COR-L47 (cell line): ENCODE measurements around the gene PTPRK.

Experiments used
- DNase-seq: peaks from one replicate; lab custom pipeline; 2025; lab: John Stamatoyannopoulos, UW

PTPRK gene

DNA sequence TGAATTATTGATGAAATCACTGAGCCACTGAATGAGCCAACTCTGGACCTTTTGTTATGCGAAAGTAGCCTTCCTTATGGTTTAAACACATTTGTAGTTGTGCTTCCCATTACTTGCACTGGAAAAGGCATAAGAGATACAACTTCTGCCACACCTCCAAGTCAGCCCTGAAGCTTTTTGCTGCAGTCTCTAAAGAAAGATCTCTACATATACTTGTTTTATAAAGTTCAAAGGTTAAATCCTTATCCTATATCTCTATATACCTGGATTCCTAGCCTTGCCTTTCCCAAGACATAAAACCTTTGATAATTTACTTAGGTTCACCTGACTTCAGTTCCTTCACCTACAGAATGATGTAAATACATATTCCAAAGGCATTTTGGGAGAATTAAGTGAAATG, 132.0 kb downstream of the PTPRK start:
- no peak for DNase-seq

DNA sequence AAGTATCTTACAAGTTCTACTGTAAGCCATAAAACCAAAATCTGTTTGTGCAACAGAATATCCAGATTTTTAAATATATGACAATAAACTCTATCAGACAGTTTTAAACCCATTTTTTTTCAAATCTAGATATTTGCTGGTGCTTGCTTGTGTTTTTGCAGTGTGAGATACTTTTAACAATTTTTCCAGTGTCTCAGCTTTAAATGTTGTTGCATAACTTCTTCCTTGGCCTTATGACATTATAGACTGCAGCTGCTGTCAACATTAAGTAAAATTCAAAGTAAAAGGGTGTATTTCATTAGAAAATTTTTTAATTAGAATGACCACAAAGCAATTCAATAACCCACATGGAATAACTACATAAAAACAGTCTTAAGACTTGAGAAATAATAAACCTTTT, 139.5 kb downstream of the PTPRK start:
- no peak for DNase-seq

DNA sequence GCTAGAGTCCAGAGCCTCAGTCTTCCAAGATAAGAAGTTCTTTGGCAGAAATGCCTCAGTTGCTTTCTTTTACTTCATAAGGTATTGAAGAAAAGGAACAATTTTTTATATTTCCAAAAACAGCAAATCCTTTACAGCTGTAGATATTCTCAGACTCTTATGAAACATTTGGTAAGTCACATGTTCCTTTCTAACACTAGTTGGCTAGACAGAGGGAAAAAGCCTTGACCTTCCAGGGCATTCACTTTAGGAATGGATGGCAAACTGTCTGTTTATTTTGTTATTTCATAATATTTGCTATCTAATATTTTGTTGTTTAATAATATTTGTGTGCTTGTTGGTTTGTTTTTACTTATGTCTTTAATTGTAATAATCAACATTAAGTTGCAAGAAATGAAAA, 140.8 kb downstream of the PTPRK start:
- no peak for DNase-seq

DNA sequence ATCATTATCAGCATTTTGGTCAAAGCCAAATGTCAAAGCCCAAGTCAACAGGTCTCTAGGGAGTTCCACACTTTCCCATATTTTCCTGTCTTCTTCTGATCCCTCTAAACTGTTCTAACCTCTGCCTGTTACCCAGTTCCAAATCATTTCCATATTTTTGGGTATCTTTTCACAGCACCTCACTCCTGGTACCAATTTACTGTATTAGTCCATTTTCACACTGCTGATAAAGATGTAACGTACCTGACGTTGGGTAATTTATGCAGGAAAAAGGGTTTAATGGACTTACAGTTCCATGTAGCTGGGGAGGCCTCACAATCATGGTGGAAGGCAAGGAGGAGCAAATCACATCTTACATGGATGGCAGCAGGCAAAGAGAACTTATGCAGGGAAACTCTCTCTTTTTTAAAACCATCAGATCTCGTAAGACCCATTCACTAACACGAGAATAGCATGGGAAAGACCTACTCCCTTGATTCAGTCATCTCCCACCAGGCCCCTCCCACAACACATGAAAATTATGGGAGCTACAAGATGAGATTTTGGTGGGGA, 143.4 kb downstream of the PTPRK start:
- no peak for DNase-seq

DNA sequence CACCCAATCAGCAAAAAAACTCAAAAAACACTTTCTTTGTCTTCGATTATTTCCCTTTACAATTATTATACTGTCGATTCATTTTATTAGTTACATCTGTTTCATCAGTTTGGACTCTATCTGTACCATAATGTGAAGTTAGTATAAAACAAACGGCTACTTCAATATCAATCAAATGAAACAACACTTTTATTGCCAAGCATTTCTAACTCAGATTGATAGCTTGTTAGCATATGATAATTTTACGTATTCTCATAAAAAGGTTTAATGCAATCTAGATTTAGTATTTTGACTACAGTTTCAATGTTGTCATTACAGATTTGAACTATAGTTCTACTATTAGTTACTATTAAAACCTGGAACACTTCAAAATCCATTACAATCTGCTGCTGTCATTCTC, 149.3 kb downstream of the PTPRK start:
- no peak for DNase-seq

DNA sequence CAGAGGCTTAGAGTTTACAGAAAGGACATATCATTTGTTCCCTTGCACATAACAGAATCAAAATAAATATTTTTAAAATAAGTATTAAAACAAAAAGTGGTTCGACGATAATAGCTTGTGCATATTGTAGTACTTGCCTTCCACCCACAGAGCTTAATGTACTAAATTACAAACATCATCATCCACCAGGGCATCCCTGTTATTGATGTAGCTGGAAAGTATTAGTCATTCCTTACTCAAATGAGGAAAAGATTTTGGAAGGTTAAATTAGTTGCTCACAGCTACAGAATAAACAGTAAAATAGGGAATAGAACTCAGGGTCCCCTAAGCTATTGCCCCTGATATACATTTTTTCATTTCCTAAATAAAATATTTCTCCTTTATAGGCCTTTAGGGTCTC, 150.3 kb downstream of the PTPRK start:
- DNase-seq = no peak

DNA sequence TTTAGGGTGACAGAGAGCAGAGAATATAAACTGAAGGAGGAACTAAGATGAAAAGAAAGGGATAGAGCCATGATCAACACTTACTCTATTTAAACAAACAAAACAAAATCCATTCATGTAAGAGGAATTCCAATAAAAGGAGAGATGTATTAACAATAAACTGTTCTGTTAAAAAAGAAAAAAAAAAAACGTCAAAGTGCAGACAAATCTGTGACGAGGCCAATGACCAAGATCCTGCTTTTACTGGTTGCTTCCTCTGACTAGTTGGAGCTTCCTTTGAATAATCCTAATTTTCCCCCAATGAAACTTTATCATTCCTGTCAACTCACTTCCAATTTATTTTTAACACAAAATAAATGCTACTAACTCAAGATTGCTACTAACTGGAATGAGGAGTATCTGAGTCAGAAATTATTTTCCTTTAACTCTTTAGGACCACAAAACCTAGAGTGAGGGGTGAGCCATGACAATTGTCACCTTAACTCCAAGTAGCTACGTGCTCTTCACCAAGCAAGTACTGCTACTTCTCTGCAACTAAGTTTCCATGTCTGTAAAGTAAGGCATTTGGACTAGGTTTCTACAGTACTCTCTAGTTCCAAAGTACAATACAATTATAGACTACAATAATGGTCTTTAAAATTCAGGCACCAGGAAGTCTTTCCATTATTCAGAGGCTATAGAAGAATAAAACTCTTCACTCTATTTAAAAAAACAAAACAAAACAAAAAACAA, 152.0 kb downstream of the PTPRK start:
- no peak for DNase-seq

DNA sequence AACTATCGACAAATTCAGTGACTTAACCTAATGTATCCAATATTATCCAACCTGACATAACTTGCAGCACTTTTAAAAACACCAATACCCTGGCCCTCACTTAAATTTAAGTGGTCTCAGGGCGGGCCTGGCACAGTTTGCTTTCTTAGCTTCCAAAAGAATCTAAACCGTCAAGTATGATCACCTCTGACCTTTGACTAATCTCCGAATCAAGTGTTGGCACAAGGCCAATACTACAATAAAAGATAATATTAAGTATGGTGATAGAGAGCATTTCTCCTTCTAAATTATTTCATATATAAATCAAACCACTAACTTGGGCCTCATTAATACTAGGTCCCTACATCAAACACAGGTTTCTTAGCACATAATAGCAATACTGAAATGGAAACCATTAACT, 153.0 kb downstream of the PTPRK start:
- DNase-seq = no peak

DNA sequence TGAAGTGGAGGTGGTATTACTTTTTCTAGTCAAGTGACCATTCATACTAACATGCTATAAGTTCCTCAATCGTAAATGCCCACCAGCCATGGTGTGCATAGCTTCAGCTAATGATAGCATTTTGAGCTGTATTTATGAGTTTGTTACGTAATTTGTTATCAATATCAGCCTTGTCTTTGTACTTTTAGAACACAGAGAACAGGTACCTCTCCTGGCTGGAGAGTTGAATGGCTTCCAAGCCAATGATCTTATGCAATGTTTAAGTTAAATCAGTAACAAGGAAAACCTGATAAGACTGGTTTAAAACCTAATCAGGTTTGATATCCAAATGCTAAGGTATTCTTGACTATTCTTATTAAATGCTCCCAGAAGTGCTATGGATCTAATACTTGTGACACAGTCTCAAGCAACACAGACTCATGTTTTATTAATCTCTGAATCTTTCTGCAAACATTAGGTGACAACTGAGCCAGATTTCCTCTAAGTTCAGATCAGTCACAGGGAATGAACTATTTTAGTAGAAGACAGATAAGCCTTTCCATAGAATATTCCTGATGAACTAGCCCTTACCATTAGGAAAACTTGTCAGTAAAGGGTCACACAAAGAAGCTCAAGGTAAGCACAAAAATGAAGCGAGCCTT, 154.8 kb downstream of the PTPRK start:
- DNase-seq = no peak

DNA sequence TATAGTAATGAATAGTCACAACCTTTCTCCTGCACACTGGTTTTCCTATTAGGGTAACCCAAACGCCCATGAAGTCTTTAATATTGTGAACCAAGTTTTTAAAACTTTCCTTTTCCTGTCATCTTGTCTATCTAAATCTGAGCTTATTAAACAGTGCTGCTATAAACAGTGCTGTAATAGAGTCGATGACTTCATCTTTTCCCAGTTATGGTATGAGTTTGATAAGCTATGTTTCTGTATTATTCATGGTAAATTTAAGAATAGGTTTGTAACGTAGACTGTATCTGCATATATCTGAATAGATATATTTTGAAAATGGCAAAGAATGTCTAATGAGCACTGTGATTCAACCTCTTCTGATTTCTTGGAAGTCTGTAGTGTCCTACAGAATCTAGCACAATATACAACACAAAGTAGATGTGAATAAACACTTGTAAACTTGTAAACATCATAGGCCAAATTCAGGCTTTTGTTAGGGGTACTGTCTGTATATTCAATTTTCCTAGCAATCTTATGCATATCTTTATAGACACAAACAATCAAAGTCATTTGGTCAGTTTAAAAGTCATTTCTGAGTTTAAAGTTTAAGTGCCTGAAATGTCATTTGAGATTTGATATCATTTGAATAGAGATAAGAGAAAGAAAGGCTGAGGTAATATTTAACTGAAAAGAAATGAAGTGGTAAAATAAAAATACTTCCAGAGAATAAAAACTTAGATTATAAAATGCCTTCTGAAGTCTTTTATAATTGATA, 155.5 kb downstream of the PTPRK start:
- no peak for DNase-seq

DNA sequence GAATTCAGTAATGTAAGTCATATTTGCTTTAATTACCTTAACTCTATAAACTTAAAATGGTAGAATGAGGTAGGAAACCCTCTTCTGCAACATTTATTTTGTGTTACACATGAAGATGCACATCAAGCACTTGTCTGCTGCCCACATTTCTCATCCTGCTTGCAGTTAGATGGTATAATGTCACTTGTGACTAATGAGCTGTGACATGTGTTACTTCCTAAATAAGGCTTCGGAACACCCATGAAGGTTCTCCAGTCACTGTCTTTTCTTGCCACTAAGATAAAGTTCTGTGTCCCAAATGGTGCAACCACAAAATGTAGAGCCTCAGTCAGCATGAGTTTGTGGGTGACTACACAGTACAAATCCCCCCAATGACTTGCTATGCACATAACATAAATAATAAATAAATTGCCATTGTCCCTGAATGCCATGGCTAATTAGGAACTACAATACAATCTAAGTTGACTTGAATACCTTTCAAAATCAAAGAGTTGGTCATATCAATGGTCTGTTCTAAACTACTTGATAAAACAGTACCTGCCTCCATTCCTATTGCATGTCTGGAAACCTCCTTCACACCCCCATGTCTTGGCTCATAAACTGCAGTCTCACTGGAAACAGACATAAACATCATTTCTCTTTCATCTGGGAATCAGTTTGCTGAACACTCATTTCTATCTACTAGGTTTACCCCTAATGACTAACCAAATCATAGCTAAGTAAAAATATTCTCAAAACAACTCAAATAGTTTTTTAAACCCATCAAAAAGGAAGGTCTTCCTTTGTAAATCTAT, 157.2 kb downstream of the PTPRK start:
- no peak for DNase-seq

DNA sequence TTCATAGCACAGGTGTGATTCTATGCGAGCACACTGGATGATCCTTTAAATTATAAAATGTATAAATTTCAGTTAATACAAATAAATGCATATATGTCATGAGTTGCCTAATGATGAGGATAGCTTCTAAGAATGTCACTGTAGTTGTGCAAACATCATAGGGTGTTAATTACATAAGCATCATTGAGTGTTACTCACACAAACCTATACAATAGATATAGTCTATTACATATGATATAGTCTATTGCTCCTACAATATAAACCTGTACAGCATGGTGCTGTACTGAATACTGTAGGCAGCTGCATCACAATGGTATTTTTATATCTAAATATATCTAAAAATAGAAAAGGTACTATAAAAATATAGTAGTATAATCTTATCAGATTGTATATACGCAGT, 159.0 kb downstream of the PTPRK start:
- no peak for DNase-seq

DNA sequence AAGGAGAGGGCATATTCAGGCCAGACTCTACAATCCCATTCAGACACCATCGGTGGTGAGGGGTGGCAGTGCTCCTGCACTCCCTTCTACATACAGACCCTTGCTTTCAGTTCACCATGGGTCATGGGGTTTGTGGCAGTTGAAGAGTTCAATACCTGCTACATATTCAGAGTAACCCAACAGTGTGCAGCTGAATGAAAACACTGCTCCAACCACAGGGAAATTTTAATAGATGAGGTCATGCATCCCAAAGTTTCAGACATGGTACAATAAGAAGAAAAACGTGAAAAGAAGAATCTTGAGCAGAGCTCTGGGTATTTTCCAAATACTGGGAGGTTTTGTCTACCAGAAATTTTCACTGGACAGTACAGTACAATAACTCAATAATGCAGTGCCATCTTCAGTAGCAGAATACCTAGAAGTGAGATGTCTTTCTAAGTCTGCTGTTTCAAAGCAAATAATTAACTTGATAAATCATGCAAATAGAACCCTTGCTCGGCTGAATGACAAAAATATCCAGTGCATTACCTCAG, 162.1 kb downstream of the PTPRK start:
- DNase-seq = no peak

DNA sequence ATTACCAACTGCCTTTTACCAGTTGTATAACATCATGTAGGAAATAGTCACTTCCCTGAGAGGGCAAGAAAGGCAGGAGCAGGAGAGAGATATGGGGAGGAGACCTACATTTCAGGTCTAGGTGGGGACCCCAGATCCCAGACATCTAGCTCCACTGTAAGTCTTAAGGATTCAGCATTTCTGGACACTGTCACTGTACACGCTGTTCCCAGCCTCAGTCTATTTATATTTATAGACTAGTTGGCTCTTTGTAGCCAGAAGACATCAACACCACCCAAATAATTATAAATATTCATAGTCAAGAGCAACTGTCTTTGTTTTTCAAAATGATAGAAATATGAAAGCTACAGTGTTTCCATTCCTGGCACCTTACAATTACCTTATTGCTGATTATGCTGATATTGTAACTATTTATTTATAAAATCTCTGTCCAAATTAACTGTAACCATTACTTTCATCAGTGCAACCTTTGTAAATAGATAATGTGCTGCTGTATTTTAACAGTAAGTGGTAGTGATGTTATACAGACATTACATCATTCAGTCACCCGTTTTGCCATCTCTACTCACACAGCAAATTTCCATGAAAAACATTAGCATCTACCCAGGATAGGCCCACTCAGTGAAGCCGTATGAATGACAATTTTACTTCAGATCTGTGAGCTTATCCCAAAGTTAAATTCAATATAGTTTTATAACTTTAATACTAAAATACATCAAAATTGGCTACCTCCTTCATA, 162.8 kb downstream of the PTPRK start:
- no peak for DNase-seq

DNA sequence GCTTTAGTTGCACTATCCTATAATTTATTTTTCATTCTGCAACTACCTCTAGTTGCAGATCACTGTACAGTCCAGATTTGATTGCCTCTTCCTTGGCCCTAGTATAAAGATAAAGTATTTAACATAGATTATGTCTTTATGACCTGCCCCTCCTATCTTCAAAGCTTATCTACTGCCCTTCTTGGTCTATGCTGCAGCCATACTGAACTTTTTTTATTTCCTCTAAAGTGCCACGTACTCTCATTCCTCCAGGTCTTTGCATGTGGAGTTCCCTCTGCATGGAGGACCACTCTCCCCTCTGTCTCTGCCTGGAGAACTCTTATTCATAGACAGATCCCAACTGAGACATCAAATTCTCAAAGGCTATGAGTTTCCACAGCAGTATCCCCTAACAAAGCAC, 168.0 kb downstream of the PTPRK start:
- DNase-seq = no peak

DNA sequence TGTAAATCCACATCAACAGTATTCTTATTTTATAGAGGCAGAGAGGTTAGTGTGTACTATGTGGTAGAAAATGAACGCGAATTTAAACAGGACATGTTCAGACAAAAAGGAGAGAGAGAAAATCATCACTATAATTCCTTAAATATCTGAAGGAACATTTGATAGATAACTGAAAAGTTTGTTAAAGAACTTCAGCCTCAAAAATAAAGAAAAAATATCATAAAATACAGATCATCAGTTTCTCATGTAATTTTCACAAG, 169.2 kb downstream of the PTPRK start:
- no peak for DNase-seq

DNA sequence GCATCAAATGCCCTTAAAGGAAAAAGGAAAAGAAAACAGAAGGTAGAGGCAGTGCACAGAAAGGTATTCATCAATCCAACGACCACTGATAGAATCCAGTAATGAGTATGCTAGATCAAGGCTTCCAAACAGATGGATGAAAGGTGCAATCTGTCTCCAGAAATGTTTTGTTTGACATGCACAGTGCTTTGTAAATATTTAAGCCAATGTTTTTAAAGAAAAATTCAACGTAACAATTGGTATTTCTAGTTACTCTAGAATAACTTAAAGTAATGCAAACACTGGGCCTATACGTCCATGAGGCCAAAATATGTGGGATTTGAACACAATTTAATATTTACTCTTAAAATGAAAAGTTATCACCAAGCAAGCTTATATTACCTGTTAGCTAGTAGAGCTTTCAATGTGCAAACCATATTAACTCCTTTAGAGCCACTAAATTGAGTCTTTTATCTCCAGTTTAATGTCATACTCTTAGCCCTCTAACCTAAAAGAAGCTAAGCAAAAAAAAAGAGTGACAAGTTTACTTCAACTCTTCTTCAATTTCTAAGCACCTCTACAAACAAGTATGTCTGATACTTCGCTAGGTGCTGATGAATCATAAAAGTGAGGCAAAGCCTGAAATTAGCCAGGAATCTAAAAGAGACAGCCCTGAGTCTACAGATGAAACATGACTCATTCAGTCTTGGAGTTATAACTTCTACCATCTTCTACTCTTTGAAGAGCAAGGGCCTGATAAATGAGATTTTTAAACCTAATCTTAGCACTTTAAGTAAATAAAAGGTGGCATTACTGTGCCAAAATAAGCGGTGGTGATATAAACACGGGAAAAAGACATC, 169.8 kb downstream of the PTPRK start:
- DNase-seq = no peak

DNA sequence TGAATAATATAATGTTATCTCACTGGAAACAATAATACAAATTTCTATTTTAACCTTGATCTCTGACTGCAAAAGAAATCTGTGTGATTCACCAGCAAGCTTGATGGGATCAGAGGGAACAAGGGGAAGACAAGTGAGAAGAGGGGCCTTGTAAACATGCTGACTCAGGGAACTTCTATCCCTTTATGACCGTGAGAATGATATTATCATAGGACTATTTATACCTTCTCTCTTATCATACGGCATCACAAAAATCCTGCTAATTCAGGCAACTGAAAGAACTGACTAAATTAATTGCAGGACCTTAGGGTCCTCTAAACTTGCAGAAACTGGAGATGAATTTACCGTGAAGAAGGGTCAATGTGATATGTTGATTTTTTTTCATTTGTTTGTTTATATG, 173.3 kb downstream of the PTPRK start:
- no peak for DNase-seq

DNA sequence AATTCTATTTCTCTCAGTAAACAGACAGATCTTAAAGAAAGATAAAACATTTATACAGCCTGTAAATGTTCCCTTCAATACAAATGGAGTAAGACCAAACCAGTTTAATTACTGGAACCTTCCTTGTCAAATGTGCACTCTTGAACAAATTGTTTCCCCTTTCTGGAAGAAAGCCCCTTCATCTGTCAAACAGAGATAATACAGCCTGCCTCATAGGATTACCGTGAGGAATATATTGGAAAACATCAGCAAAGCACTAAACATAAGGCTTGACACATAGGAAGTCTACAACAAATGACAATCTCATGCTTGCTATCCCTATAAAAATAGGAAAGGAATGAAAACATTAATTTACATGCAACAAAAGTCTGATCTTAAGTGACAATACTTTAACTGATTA, 173.8 kb downstream of the PTPRK start:
- no peak for DNase-seq

DNA sequence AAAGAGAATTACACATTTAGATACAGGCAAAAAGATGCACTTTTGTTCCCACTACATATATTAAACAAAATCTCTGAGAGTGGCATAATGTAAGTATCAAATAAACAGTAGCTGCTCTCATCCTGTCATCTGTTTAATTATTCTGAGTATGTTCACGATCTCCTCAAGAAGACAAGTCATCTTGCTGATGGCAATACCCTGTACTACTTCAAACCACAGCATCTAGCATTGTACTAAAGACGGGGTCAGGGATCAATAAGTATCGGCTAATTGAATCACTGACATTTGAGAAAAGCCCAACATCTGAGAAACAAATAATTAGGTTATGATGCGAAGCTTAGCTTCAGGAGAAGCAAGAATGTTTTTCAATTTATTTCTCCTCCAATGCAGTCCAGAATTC, 175.1 kb downstream of the PTPRK start:
- no peak for DNase-seq

DNA sequence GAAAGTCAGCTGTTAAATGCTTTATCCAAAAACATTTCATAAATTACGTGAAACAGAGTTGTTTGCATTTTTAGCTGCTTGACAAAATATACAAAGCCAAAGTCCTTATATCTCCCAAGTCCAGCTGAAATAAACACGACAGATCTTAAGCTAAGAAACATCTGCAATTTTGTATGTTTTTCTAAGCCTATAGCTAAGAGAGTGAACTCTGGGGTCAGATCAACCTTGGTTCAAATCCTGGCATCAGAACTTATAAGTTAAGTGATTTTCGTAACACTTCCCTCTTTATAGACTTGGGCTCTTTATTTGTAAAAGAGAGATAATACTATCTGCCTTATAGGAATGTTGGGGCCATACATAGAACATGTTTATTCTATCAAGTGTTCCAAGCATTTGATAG, 176.7 kb downstream of the PTPRK start:
- no peak for DNase-seq
